HG03378 (cell line): Measurements from ENCODE around the gene RNMT.

Experiments
- ATAC-seq: cut with Tn5 transposase; IDR thresholded peaks from one replicate; pipeline ENCODE4 v1.9.1; 2021; ENCODE audit warnings: mild to moderate bottlenecking, moderate library complexity; ENCODE audit not compliant: unreplicated experiment

RNMT gene

GRCh38 chr18:13809531-13810255 is 83.2 kb downstream of the RNMT start:
- ATAC-seq: no peak

- ATAC-seq: no peak
Measured at GRCh38 chr18:13810950-13811485, 84.5 kb downstream of the RNMT start.

GRCh38 chr18:13811993-13812392 is 85.5 kb downstream of the RNMT start:
- ATAC-seq: no peak

- peak; percentile 73 for ATAC-seq
Measured at GRCh38 chr18:13813271-13813849, 86.9 kb downstream of the RNMT start.
